GM23338 (cell line): ENCODE data around the gene GPRASP2. TPM values are rescaled to one million over a fixed set of nuclear protein-coding genes. Genes with fewer than 3 reads are reported as not detected.

ENCODE experiments used
- ATAC-seq: fragments of 200-7000 bp; cut with Tn5 transposase; 3 replicates; pipeline ENCODE4 v1.9.1; 2020
- DNase-seq: peaks from one replicate; pipeline ENCODE4 v3.0.0-alpha.2; 2015; ENCODE audit warnings: low spot score
- H2AFZ ChIP-seq: fragments of 200-600 bp; sonication (generic); 2 replicates; pipeline ENCODE4 v1.8.0; 2016; ENCODE audit warnings: antibody characterized with exemption, mild to moderate bottlenecking, moderate library complexity
- H3F3A ChIP-seq: fragments of 200-600 bp; sonication (generic); replicated peaks from 2 replicates; pipeline ENCODE4 v1.8.0; 2017; ENCODE audit warnings: antibody characterized with exemption, mixed run types, low read depth
- H3K27ac ChIP-seq: fragments of 200-600 bp; sonication (generic); 2 replicates; pipeline ENCODE4 v1.6.1; 2016; ENCODE audit warnings: low read depth
- H3K27me3 ChIP-seq: fragments of 200-600 bp; sonication (generic); 2 replicates; pipeline ENCODE4 v1.8.0; 2016; ENCODE audit warnings: mild to moderate bottlenecking, mixed run types, moderate library complexity; ENCODE audit not compliant: insufficient read depth
- H3K36me3 ChIP-seq: fragments of 200-600 bp; sonication (generic); 2 replicates; pipeline ENCODE4 v1.8.0; 2016; ENCODE audit warnings: mild to moderate bottlenecking; ENCODE audit not compliant: insufficient read depth
- H3K4me1 ChIP-seq: fragments of 200-600 bp; sonication (generic); 2 replicates; pipeline ENCODE4 v1.8.0; 2016; ENCODE audit warnings: mild to moderate bottlenecking, moderate library complexity; ENCODE audit not compliant: insufficient read depth
- H3K4me2 ChIP-seq: fragments of 200-600 bp; sonication (generic); 2 replicates; pipeline ENCODE4 v1.7.1; 2017; ENCODE audit warnings: mixed run types
- H3K4me3 ChIP-seq: fragments of 200-600 bp; sonication (generic); 2 replicates; pipeline ENCODE4 v1.6.1; 2016; ENCODE audit warnings: mixed run types
- H3K79me2 ChIP-seq: fragments of 200-600 bp; sonication (generic); replicated peaks from 2 replicates; pipeline ENCODE4 v1.8.0; 2017; ENCODE audit warnings: mild to moderate bottlenecking; ENCODE audit not compliant: insufficient read depth
- H3K9me2 ChIP-seq: fragments of 200-600 bp; sonication (generic); 2 replicates; pipeline ENCODE4 v1.8.0; 2017; ENCODE audit not compliant: insufficient read depth
- H4K20me1 ChIP-seq: fragments of 200-600 bp; sonication (generic); replicated peaks from 2 replicates; pipeline ENCODE4 v1.8.0; 2017; ENCODE audit warnings: mild to moderate bottlenecking; ENCODE audit not compliant: insufficient read depth
- H3K27ac Mint-ChIP-seq: 2 replicates; pipeline ENCODE4 v1.8.0; 2020; ENCODE audit warnings: inconsistent platforms, mild to moderate bottlenecking, moderate library complexity, mixed read lengths
- H3K27me3 Mint-ChIP-seq: 3 replicates; pipeline ENCODE4 v1.8.0; 2022; ENCODE audit warnings: low read depth, mild to moderate bottlenecking, moderate library complexity, mixed read lengths, inconsistent platforms; ENCODE audit not compliant: insufficient read depth, poor library complexity
- H3K36me3 Mint-ChIP-seq: 3 replicates; pipeline ENCODE4 v1.8.0; 2021; ENCODE audit warnings: low read depth, mild to moderate bottlenecking, inconsistent platforms, moderate library complexity, mixed read lengths
- H3K4me1 Mint-ChIP-seq: 3 replicates; pipeline ENCODE4 v1.8.0; 2020; ENCODE audit warnings: mild to moderate bottlenecking, inconsistent platforms, mixed read lengths
- H3K4me3 Mint-ChIP-seq: 3 replicates; pipeline ENCODE4 v1.8.0; 2021; ENCODE audit warnings: moderate library complexity, mild to moderate bottlenecking, inconsistent platforms, mixed read lengths
- H3K9me3 Mint-ChIP-seq: 3 replicates; pipeline ENCODE4 v1.8.0; 2020; ENCODE audit warnings: moderate library complexity, mild to moderate bottlenecking, inconsistent platforms, mixed read lengths
- CREB1 ChIP-seq: fragments of 250-450 bp; sonication (Bioruptor Pico); IDR thresholded peaks from 2 replicates; pipeline ENCODE4 v1.5.0; 2020; ENCODE audit warnings: low read depth, mild to moderate bottlenecking, moderate library complexity
- CTCF ChIP-seq, 2 experiments: fragments of 200-600 bp in 1 of 2; sonication (generic) in 1 of 2; conservative IDR thresholded peaks; 2 replicates each; pipeline versions ENCODE4 v1.5.1 to v1.6.1; 2016 to 2017; ENCODE audit warnings: antibody characterized with exemption in 2 of 2, low read depth in 2 of 2, mild to moderate bottlenecking in 2 of 2, moderate library complexity in 1 of 2
- ETS1 ChIP-seq: IDR thresholded peaks from 2 replicates; pipeline ENCODE4 v1.6.1; 2016; ENCODE audit warnings: antibody characterized with exemption
- EZH2 ChIP-seq: fragments of 200-600 bp; sonication (generic); IDR thresholded peaks from one replicate; pipeline ENCODE4 v1.8.0; 2017; ENCODE audit warnings: antibody characterized with exemption, mild to moderate bottlenecking, low read depth; ENCODE audit not compliant: unreplicated experiment
- EZH2phosphoT487 ChIP-seq: fragments of 200-600 bp; sonication (generic); IDR thresholded peaks from one replicate; pipeline ENCODE4 v1.8.1; 2018; ENCODE audit warnings: antibody characterized with exemption; ENCODE audit not compliant: unreplicated experiment
- JUNB ChIP-seq: IDR thresholded peaks from one replicate; pipeline ENCODE4 v1.6.1; 2016; ENCODE audit warnings: antibody characterized with exemption; ENCODE audit not compliant: unreplicated experiment
- NANOG ChIP-seq: IDR thresholded peaks from 2 replicates; pipeline ENCODE4 v1.6.1; 2016; ENCODE audit warnings: antibody characterized with exemption, borderline replicate concordance
- POLR2AphosphoS5 ChIP-seq: IDR thresholded peaks from 2 replicates; pipeline ENCODE4 v1.6.1; 2016; ENCODE audit warnings: antibody characterized with exemption, low read depth
- STAT1 ChIP-seq: IDR thresholded peaks from one replicate; pipeline ENCODE4 v1.6.1; 2016; ENCODE audit warnings: antibody characterized with exemption; ENCODE audit not compliant: unreplicated experiment
- ZNF114 ChIP-seq: fragments of 250-450 bp; sonication (Bioruptor Pico); IDR thresholded peaks from 2 replicates; pipeline ENCODE4 v1.5.0; 2020; ENCODE audit warnings: mild to moderate bottlenecking, moderate library complexity
- ZNF331 ChIP-seq: fragments of 250-450 bp; sonication (Bioruptor Pico); IDR thresholded peaks from 2 replicates; pipeline ENCODE4 v1.5.0; 2020; ENCODE audit warnings: low read depth, mild to moderate bottlenecking, moderate library complexity
- ZNF462 ChIP-seq: fragments of 250-450 bp; sonication (Bioruptor Pico); IDR thresholded peaks from 2 replicates; pipeline ENCODE4 v1.5.0; 2020; ENCODE audit warnings: mild to moderate bottlenecking, moderate library complexity
- polyA plus RNA-seq: library from polyadenylated mRNA; unstranded; fragments of >200 nt; fragmentation: Nextera tagmentation; extraction: Ambion mirVana; gene quantifications from 2 replicates; pipeline ENCODE4 v1.2.1, GENCODE V29; 2016
- total RNA-seq: library from RNA; depleted of rRNA; stranded (reverse); fragments of >200 nt; shearing (Covaris generic); gene quantifications from 2 replicates; pipeline ENCODE4 v1.2.3, GENCODE V29; 2014
- TF ChIP-seq, protein P1 (sequence below): IDR thresholded peaks from one replicate; pipeline ENCODE4 v1.6.1; 2018; ENCODE audit warnings: antibody characterized with exemption; ENCODE audit not compliant: unreplicated experiment

GPRASP2 gene
- total and polyA plus RNA-seq, 2 experiments from 2014 or later: 4.9 to 22.4 TPM

- no peaks in the 10 kb centered on the region for H3K9me3 Mint-ChIP-seq
- Histone ChIP-seq H3F3A (no peaks in the 10 kb centered on the region), H3K4me2 (no peak overlapping the region), H3K27ac (no peak overlapping the region), H3K4me3 (no peak overlapping the region), H4K20me1 (no peaks in the 10 kb centered on the region), H3K4me1 (peaks cover 19% of the 10 kb centered on the region), H3K27me3 (no peaks in the 10 kb centered on the region), H3K79me2 (no peaks in the 10 kb centered on the region), H2AFZ (no peak overlapping the region), H3K9me2 (no peaks in the 10 kb centered on the region), H3K36me3 (no peaks in the 10 kb centered on the region)
- H3K4me1 Mint-ChIP-seq: peaks cover 20% of the 10 kb centered on the region
- ATAC-seq: no peak
- H3K27me3 Mint-ChIP-seq: no peaks in the 10 kb centered on the region
- no peak for DNase-seq
- H3K27ac Mint-ChIP-seq: no peak overlapping the region
- no peak for TF ChIP-seq ZNF114 (CRISPR knock-in tag)
- TF ChIP-seq POLR2AphosphoS5: no peak
- TF ChIP-seq, protein P1, sequence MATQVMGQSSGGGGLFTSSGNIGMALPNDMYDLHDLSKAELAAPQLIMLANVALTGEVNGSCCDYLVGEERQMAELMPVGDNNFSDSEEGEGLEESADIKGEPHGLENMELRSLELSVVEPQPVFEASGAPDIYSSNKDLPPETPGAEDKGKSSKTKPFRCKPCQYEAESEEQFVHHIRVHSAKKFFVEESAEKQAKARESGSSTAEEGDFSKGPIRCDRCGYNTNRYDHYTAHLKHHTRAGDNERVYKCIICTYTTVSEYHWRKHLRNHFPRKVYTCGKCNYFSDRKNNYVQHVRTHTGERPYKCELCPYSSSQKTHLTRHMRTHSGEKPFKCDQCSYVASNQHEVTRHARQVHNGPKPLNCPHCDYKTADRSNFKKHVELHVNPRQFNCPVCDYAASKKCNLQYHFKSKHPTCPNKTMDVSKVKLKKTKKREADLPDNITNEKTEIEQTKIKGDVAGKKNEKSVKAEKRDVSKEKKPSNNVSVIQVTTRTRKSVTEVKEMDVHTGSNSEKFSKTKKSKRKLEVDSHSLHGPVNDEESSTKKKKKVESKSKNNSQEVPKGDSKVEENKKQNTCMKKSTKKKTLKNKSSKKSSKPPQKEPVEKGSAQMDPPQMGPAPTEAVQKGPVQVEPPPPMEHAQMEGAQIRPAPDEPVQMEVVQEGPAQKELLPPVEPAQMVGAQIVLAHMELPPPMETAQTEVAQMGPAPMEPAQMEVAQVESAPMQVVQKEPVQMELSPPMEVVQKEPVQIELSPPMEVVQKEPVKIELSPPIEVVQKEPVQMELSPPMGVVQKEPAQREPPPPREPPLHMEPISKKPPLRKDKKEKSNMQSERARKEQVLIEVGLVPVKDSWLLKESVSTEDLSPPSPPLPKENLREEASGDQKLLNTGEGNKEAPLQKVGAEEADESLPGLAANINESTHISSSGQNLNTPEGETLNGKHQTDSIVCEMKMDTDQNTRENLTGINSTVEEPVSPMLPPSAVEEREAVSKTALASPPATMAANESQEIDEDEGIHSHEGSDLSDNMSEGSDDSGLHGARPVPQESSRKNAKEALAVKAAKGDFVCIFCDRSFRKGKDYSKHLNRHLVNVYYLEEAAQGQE: no peak
- no peak for TF ChIP-seq ZNF331 (CRISPR knock-in tag)
- no peak for TF ChIP-seq CREB1 (CRISPR knock-in tag)
- TF ChIP-seq ZNF462 (CRISPR knock-in tag): no peak
- TF ChIP-seq STAT1: no peak
- TF ChIP-seq CTCF (conservative IDR thresholded peaks at IDR 0.05; ENCODE audit: low read depth in 2 of 2): no peak
- no peak for TF ChIP-seq JUNB
- TF ChIP-seq ETS1: no peak
- TF ChIP-seq NANOG: no peak
- no peak for TF ChIP-seq EZH2phosphoT487
- no peak for TF ChIP-seq EZH2
- no peaks in the 10 kb centered on the region for H3K36me3 Mint-ChIP-seq
- H3K4me3 Mint-ChIP-seq: no peak overlapping the region
These were observed 27.4 kb downstream of the GPRASP2 start for GRCh38 chrX:102739657-102740056.
